CD4-positive, alpha-beta T cell (primary cell): ENCODE data around the gene NATD1. TPM values are rescaled to one million over a fixed set of nuclear protein-coding genes. Genes with fewer than 3 reads are reported as not detected.

Experiments
- ATAC-seq: fragments of 200-7000 bp; cut with Tn5 transposase; one replicate; pipeline ENCODE4 v1.10.0; 2022; ENCODE audit warnings: mild to moderate bottlenecking; ENCODE audit not compliant: poor library complexity
- CTCF ChIA-PET: fragments of 350-600 bp; sonication (Branson Sonifier 250); formaldehyde crosslinking; loops from one replicate; lab custom pipeline; 2021; ENCODE audit warnings: antibody characterized with exemption, inconsistent platforms; lab: Charles Lee
- POLR2A ChIA-PET: fragments of 350-600 bp; sonication (Branson Sonifier 250); formaldehyde crosslinking; loops from one replicate; lab custom pipeline; 2021; ENCODE audit warnings: antibody characterized with exemption, inconsistent platforms; lab: Charles Lee
- DNase-seq, 14 experiments: peaks; one replicate each; pipeline ENCODE4 v3.0.0-alpha.2; 2013 to 2020; ENCODE audit warnings: mixed read lengths in 2 of 14
- H3K27ac ChIP-seq, 2 donors: one replicate each; pipeline versions ENCODE4 v1.5.1 to v1.7.0; 2013; ENCODE audit warnings: low read length in 2 of 2, low read depth in 1 of 2, mild to moderate bottlenecking in 1 of 2
- H3K27me3 ChIP-seq, 2 experiments: 1 replicate in 1 of 2; 2 replicates in 1 of 2; pipeline versions ENCODE4 v1.6.1 to v1.7.0; 2013; ENCODE audit warnings: low read length in 2 of 2, control low read depth in 1 of 2, mild to moderate bottlenecking in 1 of 2, moderate library complexity in 1 of 2; ENCODE audit not compliant: insufficient read depth in 2 of 2, control insufficient read depth in 1 of 2
- H3K36me3 ChIP-seq: one replicate; pipeline ENCODE4 v1.6.1; 2013; ENCODE audit warnings: low read length, control low read depth; ENCODE audit not compliant: insufficient read depth
- H3K4me1 ChIP-seq: one replicate; pipeline ENCODE4 v1.6.1; 2013; ENCODE audit warnings: low read length, control low read depth; ENCODE audit not compliant: insufficient read depth
- H3K4me3 ChIP-seq: one replicate; pipeline ENCODE4 v1.5.1; 2013; ENCODE audit warnings: mild to moderate bottlenecking, low read length, moderate library complexity
- H3K9me3 ChIP-seq, 2 experiments: 1 replicate in 1 of 2; 2 replicates in 1 of 2; pipeline versions ENCODE4 v1.6.1 to v1.7.0; 2013; ENCODE audit warnings: low read length in 2 of 2, mild to moderate bottlenecking in 2 of 2, control low read depth in 1 of 2, moderate library complexity in 1 of 2; ENCODE audit not compliant: control insufficient read depth in 1 of 2, insufficient read depth in 1 of 2
- H3K27ac Mint-ChIP-seq: one replicate; pipeline ENCODE4 v1.8.0; 2020; ENCODE audit warnings: mixed read lengths
- H3K27me3 Mint-ChIP-seq: one replicate; pipeline ENCODE4 v1.8.0; 2021; ENCODE audit warnings: mixed read lengths
- H3K36me3 Mint-ChIP-seq: one replicate; pipeline ENCODE4 v1.8.0; 2021; ENCODE audit warnings: low read depth, mixed read lengths
- H3K4me1 Mint-ChIP-seq: one replicate; pipeline ENCODE4 v1.8.0; 2021; ENCODE audit warnings: low read depth, mixed read lengths
- H3K4me3 Mint-ChIP-seq: one replicate; pipeline ENCODE4 v1.8.0; 2020; ENCODE audit warnings: mild to moderate bottlenecking, mixed read lengths
- H3K9me3 Mint-ChIP-seq: one replicate; pipeline ENCODE4 v1.8.0; 2020; ENCODE audit warnings: mixed read lengths
- CTCF ChIP-seq: fragments of 200-600 bp; IDR thresholded peaks from one replicate; pipeline ENCODE4 v1.8.0; 2022; ENCODE audit warnings: antibody characterized with exemption, mild to moderate bottlenecking
- intact Hi-C, 2 experiments: fragments of 100-400 bp; cut with DNase I in 1 of 2; cut with micrococcal nuclease in 1 of 2; formaldehyde crosslinking; loops; one replicate each; pipeline versions ENCODE4 v1.15.1 to v1.9.0; 2023 to 2025; cut with DNase I, micrococcal nuclease
- polyA plus RNA-seq, 2 donors: library from polyadenylated mRNA; unstranded; fragments of 120-200 nt; gene quantifications; one replicate each; pipeline ENCODE4 v1.2.1, GENCODE V29; 2013
- total RNA-seq, 174 experiments: library from RNA in 2 of 174; stranded (reverse) in 2 of 174; gene quantifications; one replicate each; pipeline ENCODE4 v1.2.3 and lab custom pipeline; 2021 to 2026

NATD1 gene
- total RNA-seq (1 to 10 TPM; 5.9 to 6.1 TPM), total RNA-seq (lab: John Stamatoyannopoulos, UW) (0.83 to 43.7 (median 13.4) reads per million in 172 experiments)
- 8.2 TPM for polyA plus RNA-seq (2013, experiment 1 of 2)
- 7.5 TPM for polyA plus RNA-seq (2013, experiment 2 of 2)

DNA sequence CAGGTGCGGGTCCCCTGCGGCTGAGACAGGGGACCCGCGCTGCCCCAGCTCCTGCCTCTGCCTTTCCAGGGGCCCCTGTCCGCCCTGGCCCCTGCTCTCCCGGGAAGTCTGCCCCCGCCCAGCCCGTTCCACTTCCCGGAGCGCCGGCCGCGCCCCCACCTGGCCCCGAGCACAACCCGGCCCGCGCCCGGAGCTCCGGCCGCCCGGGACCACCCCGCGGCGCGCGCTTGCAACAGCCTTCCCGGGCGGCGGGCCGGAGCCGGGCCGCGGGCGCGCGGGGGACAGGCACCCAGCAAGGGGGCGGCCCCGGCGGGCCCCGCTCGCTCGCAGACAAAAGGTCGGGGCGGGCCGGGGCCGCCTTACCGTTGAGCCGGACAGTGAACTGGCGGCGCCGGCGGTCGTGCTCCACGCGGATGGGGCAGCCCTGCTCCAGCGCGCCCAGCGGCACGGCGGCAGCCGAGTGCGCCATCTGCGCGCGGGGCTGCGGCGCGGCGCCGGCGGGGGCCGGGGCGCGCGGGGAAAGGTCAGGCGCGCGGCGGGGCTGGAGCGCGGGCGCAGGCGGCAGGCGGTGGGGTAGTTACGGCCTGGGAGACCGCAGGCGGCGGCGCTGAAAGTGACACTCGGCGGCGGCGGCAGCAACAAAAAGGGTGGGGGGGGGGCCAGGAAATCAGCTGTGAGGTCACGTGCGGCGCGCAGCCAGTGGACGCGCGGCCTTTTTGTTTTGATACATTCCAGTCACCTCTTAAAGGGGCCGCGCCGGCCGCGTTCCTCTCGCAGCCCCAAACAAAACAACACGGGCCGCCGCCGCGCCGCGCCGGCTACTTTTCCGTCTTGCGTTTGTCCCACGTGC, at the start of gene NATD1:
NATD1 (minus strand) TSS at position 615 of the 850 bp plus-strand sequence; CDS start at position 469, 146 bp downstream.
- peak within 1 kb of the TSS; percentile 54 to 58 for H3K27ac ChIP-seq
- H3K27me3 Mint-ChIP-seq = no peaks in the 10 kb centered on the region
- peaks cover 27% of the 10 kb centered on the region for H3K4me1 ChIP-seq
- POLR2A ChIA-PET = interaction anchor here (0.8 to 2.8 kb wide), 10 partner anchors 15 to 210 kb away, joined by 3 to 15 read pairs (median 4); partner anchors contain the start of genes TMEM11 and USP22
- intact Hi-C loops = loop anchor here (2.0 to 5.0 kb wide), 2 partner anchors 34 to 38 kb away; partner anchors contain the start of gene TMEM11 (in 2 of the 2)
- H3K4me1 Mint-ChIP-seq = peaks cover 42% of the 10 kb centered on the region
- H3K36me3 ChIP-seq = no peaks in the 10 kb centered on the region
- no peaks in the 10 kb centered on the region for H3K9me3 Mint-ChIP-seq
- peak within 1 kb of the TSS; percentile 94 for H3K27ac Mint-ChIP-seq
- no peaks in the 10 kb centered on the region for H3K27me3 ChIP-seq
- H3K9me3 ChIP-seq = no peaks in the 10 kb centered on the region
- H3K4me3 ChIP-seq = peak within 1 kb of the TSS; percentile 67
- DNase-seq = peak; percentile 64 to 92 (median 76)
- peak; percentile 80 for ATAC-seq
- H3K4me3 Mint-ChIP-seq = peak within 1 kb of the TSS; percentile 93
- CTCF ChIA-PET = interaction anchor here (1.1 kb wide), 1 partner anchor 26 kb away, joined by 3 read pairs; no protein-coding TSS in a partner anchor
- TF ChIP-seq CTCF = no peak
- H3K36me3 Mint-ChIP-seq = no peaks in the 10 kb centered on the region

DNA sequence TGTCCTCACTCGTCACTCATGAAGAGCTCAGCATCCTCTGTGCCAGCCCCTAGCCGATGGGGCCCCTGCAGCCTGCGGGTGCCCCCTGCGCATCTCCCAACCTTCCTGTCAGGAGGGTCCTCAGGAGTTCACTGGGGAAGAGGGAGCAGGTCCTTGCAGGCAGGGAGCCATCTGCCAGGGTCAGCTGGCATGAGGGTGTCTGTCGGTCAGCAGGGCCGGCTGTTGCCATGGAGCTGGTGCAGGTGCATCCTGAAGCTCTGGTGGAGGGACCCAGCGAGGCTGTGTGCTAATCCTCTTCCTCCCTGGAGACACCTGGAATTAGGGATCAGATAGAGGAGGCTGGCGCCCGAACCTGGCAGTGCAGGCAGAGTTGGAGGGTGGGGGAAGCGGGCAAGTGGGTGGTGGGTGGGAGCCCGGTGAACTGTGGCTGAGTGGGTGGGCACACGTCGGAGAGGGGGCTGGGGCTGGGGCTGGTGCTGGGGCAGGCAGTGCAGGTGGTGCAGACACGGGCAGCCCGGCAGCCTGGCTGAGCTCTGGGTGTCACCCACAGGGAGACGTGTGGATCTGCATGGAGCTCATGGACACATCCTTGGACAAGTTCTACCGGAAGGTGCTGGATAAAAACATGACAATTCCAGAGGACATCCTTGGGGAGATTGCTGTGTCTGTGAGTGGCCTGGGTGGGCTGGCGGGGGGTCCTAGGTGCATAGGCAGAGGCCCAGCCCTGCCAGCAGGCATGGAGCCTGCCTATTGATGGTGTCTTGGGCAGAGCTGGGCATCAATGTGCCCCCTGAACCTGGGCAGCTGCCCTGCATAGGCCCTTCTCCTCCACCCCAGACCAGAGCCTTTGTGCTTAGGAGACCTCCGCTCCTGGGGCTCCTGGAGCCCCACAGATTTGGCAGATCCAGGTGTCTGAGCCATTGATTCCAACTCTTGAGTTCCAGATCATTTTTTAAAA, 48.7 kb upstream of the NATD1 start:
- no peak overlapping the region for H3K4me3 Mint-ChIP-seq
- Histone ChIP-seq H3K4me1 (no peaks in the 10 kb centered on the region), H3K27me3 (no peaks in the 10 kb centered on the region), H3K4me3 (no peak overlapping the region), H3K36me3 (peaks cover 64% of the 10 kb centered on the region), H3K9me3 (peaks cover 0 to 74% of the 10 kb centered on the region in 2 experiments), H3K27ac (no peak overlapping the region)
- no peak for TF ChIP-seq CTCF
- no peaks in the 10 kb centered on the region for H3K27me3 Mint-ChIP-seq
- ChIA-PET CTCF (no interaction called here), POLR2A (no interaction called here)
- no peaks in the 10 kb centered on the region for H3K9me3 Mint-ChIP-seq
- DNase-seq (no peak), ATAC-seq (no peak)
- H3K4me1 Mint-ChIP-seq = no peaks in the 10 kb centered on the region
- intact Hi-C loops = no loop called here
- H3K27ac Mint-ChIP-seq = no peak overlapping the region
- peaks cover 80% of the 10 kb centered on the region for H3K36me3 Mint-ChIP-seq
